Measurements from ENCODE around the gene RBL1. TPM values are rescaled to one million over a fixed set of nuclear protein-coding genes. Genes with fewer than 3 reads are reported as not detected.
"Not testable (repeated sequence)": the region's sequence is repeated elsewhere in the genome, so short reads cannot be mapped to it uniquely, and the experiment has no call there.

The RBL1 gene
- polyA plus RNA-seq, 1 donor: 6.8 TPM

- DNase-seq: not testable (repeated sequence)
These were observed 101.6 kb downstream of the RBL1 start for GRCh38 chr20:36994221-36994620.

- DNase-seq: no peak
These were observed 102.9 kb downstream of the RBL1 start for GRCh38 chr20:36992802-36993334.

GRCh38 chr20:36991703-36992102 lies 104.1 kb downstream of the RBL1 start:
- no peak for DNase-seq

- no peak for DNase-seq
These were observed 106.0 kb downstream of the RBL1 start for GRCh38 chr20:36989797-36990196.

- no peak for DNase-seq
These were observed 107.3 kb downstream of the RBL1 start for GRCh38 chr20:36988494-36988966.

GRCh38 chr20:36984257-36984638 lies 111.5 kb downstream of the RBL1 start:
- no peak for DNase-seq

- DNase-seq: no peak
These were observed 120.5 kb downstream of the RBL1 start for GRCh38 chr20:36975099-36975818.

GRCh38 chr20:36974660-36975059 lies 121.1 kb downstream of the RBL1 start:
- DNase-seq: no peak

GRCh38 chr20:36971103-36971502 lies 124.7 kb downstream of the RBL1 start:
- DNase-seq: no peak

GRCh38 chr20:36969478-36970186 lies 126.2 kb downstream of the RBL1 start:
- no peak for DNase-seq

- no peak for DNase-seq
These were observed 126.7 kb downstream of the RBL1 start for GRCh38 chr20:36969051-36969450.

GRCh38 chr20:36967636-36968035 lies 128.2 kb downstream of the RBL1 start:
- no peak for DNase-seq

GRCh38 chr20:36966965-36967364 lies 128.8 kb downstream of the RBL1 start:
- DNase-seq: not testable (repeated sequence)

GRCh38 chr20:36962354-36962941 lies 133.3 kb downstream of the RBL1 start:
- not testable (repeated sequence) for DNase-seq

- no peak for DNase-seq
These were observed 136.6 kb downstream of the RBL1 start for GRCh38 chr20:36959242-36959641.

GRCh38 chr20:36957875-36958667 lies 137.7 kb downstream of the RBL1 start:
- no peak for DNase-seq

- no peak for DNase-seq
These were observed 139.1 kb downstream of the RBL1 start for GRCh38 chr20:36956674-36957073.

- DNase-seq: no peak
These were observed 139.8 kb downstream of the RBL1 start for GRCh38 chr20:36956016-36956415.

- DNase-seq: no peak
These were observed 143.6 kb downstream of the RBL1 start for GRCh38 chr20:36951979-36952738.

- peak; percentile 94 for DNase-seq
These were observed 144.4 kb downstream of the RBL1 start, which contains the start of gene SAMHD1 for GRCh38 chr20:36951198-36951978. Gene SAMHD1 (minus strand): TSS chr20:36951708. CDS start chr20:36951643, 65 bp downstream.

Measured in hindlimb muscle (tissue), 1 donor.